NAMALWA (cell line): ENCODE results near the gene PAK3.
A peak's percentile ranks its signal among the peaks of the same experiment; 100 is the strongest.

ENCODE experiments used
- DNase-seq: peaks from one replicate; pipeline ENCODE4 v3.0.0-alpha.2; 2015; ENCODE audit warnings: low spot score

Gene PAK3

GRCh38 chrX:111131572-111131971 lies 35.6 kb downstream of the PAK3 start:
- no peak for DNase-seq

- no peak for DNase-seq
These were observed 37.4 kb downstream of the PAK3 start for GRCh38 chrX:111133389-111133788.

GRCh38 chrX:111145878-111146277 lies 49.9 kb downstream of the PAK3 start:
- DNase-seq = no peak

- no peak for DNase-seq
These were observed 55.8 kb downstream of the PAK3 start for GRCh38 chrX:111151764-111152163.

GRCh38 chrX:111159232-111159631 lies 63.2 kb downstream of the PAK3 start:
- no peak for DNase-seq

GRCh38 chrX:111164728-111165127 lies 68.7 kb downstream of the PAK3 start:
- peak; percentile 10 for DNase-seq

GRCh38 chrX:111165902-111166301 lies 69.9 kb downstream of the PAK3 start:
- DNase-seq = no peak

- no peak for DNase-seq
These were observed 71.3 kb downstream of the PAK3 start for GRCh38 chrX:111167334-111167733.

GRCh38 chrX:111168314-111168713 lies 72.3 kb downstream of the PAK3 start:
- peak; percentile 16 for DNase-seq

- DNase-seq = no peak
These were observed 73.2 kb downstream of the PAK3 start for GRCh38 chrX:111169141-111169540.

GRCh38 chrX:111170017-111170416 lies 74.0 kb downstream of the PAK3 start:
- DNase-seq = no peak

- DNase-seq = no peak
These were observed 84.8 kb downstream of the PAK3 start for GRCh38 chrX:111180750-111181240.

- no peak for DNase-seq
These were observed 86.0 kb downstream of the PAK3 start for GRCh38 chrX:111181951-111182350.

- DNase-seq = no peak
These were observed 87.0 kb downstream of the PAK3 start for GRCh38 chrX:111182997-111183396.

- no peak for DNase-seq
These were observed 95.6 kb downstream of the PAK3 start for GRCh38 chrX:111191598-111191997.

GRCh38 chrX:111199505-111199904 lies 103.5 kb downstream of the PAK3 start:
- no peak for DNase-seq

- no peak for DNase-seq
These were observed 104.3 kb downstream of the PAK3 start for GRCh38 chrX:111200327-111200726.

- DNase-seq = no peak
These were observed 111.9 kb downstream of the PAK3 start for GRCh38 chrX:111207851-111208250.

GRCh38 chrX:111216293-111216801 lies 120.4 kb downstream of the PAK3 start:
- DNase-seq = no peak

- peak; percentile 20 for DNase-seq
These were observed 148.3 kb downstream of the PAK3 start for GRCh38 chrX:111244235-111244750.

- no peak for DNase-seq
These were observed 159.1 kb downstream of the PAK3 start for GRCh38 chrX:111254896-111255693.

- DNase-seq = no peak
These were observed 161.7 kb downstream of the PAK3 start for GRCh38 chrX:111257733-111258132.

GRCh38 chrX:111259559-111259958 lies 163.6 kb downstream of the PAK3 start:
- DNase-seq = no peak

GRCh38 chrX:111260451-111260850 lies 164.5 kb downstream of the PAK3 start:
- DNase-seq = no peak
